ENCODE results near the gene STK39.

DNA sequence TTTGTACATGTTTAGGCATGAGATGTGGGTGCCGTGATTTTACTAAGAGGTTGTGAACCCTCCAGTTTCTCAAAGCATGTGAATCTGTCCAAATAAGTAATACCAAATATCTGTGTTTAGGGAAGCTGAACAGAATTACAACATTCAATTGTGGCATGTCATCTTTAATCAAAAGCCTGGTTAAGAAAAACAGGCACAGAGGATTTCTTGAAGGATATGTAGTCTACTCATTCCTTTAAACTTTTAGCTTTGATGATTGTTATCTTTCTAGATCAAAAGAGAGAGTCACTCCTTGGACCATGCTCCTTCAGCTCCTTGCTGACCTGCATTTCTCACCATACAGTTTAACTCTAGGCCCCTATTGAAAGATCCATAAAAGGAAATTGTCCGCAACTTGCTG lies 296.8 kb downstream of the STK39 start:
- no peak for TF ChIP-seq EZH2 (IDR thresholded peaks at IDR 0.05; ENCODE audit: insufficient read depth, poor library complexity, severe bottlenecking)
- TF ChIP-seq EZH2phosphoT487 (IDR thresholded peaks at IDR 0.05; ENCODE audit: insufficient read depth, low read depth): no peak

Data from GM23248 (cell line).